Mesendoderm (in vitro differentiated cells): ENCODE measurements around the gene SKI.
A peak's percentile ranks its signal among the peaks of the same experiment; 100 is the strongest.

ENCODE experiments used
- DNase-seq: peaks from one replicate; pipeline ENCODE4 v3.0.0; 2013
- H2AK5ac ChIP-seq: 2 replicates; pipeline ENCODE4 v1.6.1; 2013; ENCODE audit warnings: low read length, inconsistent platforms
- H2BK120ac ChIP-seq: 2 replicates; pipeline ENCODE4 v1.6.1; 2013; ENCODE audit warnings: low read depth, mild to moderate bottlenecking, low read length, moderate library complexity, mixed read lengths
- H2BK15ac ChIP-seq: replicated peaks from 2 replicates; pipeline ENCODE4 v1.6.1; 2013; ENCODE audit warnings: low read depth, mild to moderate bottlenecking, moderate library complexity
- H2BK5ac ChIP-seq: 2 replicates; pipeline ENCODE4 v1.6.1; 2013; ENCODE audit warnings: low read length, inconsistent platforms
- H3K18ac ChIP-seq: 2 replicates; pipeline ENCODE4 v1.6.1; 2013; ENCODE audit warnings: mild to moderate bottlenecking, low read length, mixed read lengths
- H3K23ac ChIP-seq: one replicate; pipeline ENCODE4 v1.6.1; 2013; ENCODE audit warnings: low read length
- H3K27ac ChIP-seq: 2 replicates; pipeline ENCODE4 v1.5.1; 2013; ENCODE audit warnings: low read depth, mild to moderate bottlenecking, inconsistent platforms, low read length, moderate library complexity
- H3K27me3 ChIP-seq: 2 replicates; pipeline ENCODE4 v1.6.1; 2013; ENCODE audit warnings: low read length, control low read depth, mild to moderate bottlenecking, inconsistent platforms; ENCODE audit not compliant: insufficient read depth, poor library complexity
- H3K36me3 ChIP-seq: 2 replicates; pipeline ENCODE4 v1.6.1; 2013; ENCODE audit warnings: low read length, inconsistent platforms; ENCODE audit not compliant: control insufficient read depth, insufficient read depth
- H3K4ac ChIP-seq: one replicate; pipeline ENCODE4 v1.6.1; 2013; ENCODE audit warnings: low read depth, mild to moderate bottlenecking, low read length, moderate library complexity
- H3K4me1 ChIP-seq: 2 replicates; pipeline ENCODE4 v1.6.1; 2013; ENCODE audit warnings: low read depth, low read length, inconsistent platforms; ENCODE audit not compliant: control insufficient read depth
- H3K4me2 ChIP-seq: 2 replicates; pipeline ENCODE4 v1.6.1; 2013; ENCODE audit warnings: low read length
- H3K4me3 ChIP-seq: 2 replicates; pipeline ENCODE4 v1.5.1; 2013; ENCODE audit warnings: mild to moderate bottlenecking, low read length
- H3K56ac ChIP-seq: one replicate; pipeline ENCODE4 v1.6.1; 2013; ENCODE audit warnings: low read length
- H3K79me1 ChIP-seq: 2 replicates; pipeline ENCODE4 v1.6.1; 2013; ENCODE audit warnings: low read length, inconsistent platforms
- H3K79me2 ChIP-seq: 2 replicates; pipeline ENCODE4 v1.6.1; 2013; ENCODE audit warnings: mild to moderate bottlenecking, low read length; ENCODE audit not compliant: control insufficient read depth, insufficient read depth
- H3K9ac ChIP-seq: 2 replicates; pipeline ENCODE4 v1.6.1; 2013; ENCODE audit warnings: low read length, inconsistent platforms
- H4K5ac ChIP-seq: one replicate; pipeline ENCODE4 v1.6.1; 2013; ENCODE audit warnings: low read length
- H4K8ac ChIP-seq: one replicate; pipeline ENCODE4 v1.6.1; 2013; ENCODE audit warnings: low read depth, mild to moderate bottlenecking, control low read depth, low read length, moderate library complexity
- WGBS: extraction: QIAGEN DNeasy Blood & Tissue Kit; methylation state at CpG from one replicate; pipeline ENCODE4 v1.1.7; 2013; ENCODE audit warnings: low lambda C conversion rate, missing lambda C conversion rate; ENCODE audit not compliant: insufficient coverage; ENCODE audit errors: extremely low coverage; 5-methylcytosine and 5-hydroxymethylcytosine counted together

SKI gene

GRCh38 chr1:2204415-2205190 is 23.5 kb upstream of the SKI start:
- H3K4ac ChIP-seq, result no peak overlapping the region
- DNase-seq, result peak; percentile 89
- no peak overlapping the region for H2BK15ac ChIP-seq
- H2AK5ac ChIP-seq, result no peak overlapping the region
- H3K18ac ChIP-seq, result peak overlapping the region; percentile 43
- peak overlapping the region; percentile 95 for H3K23ac ChIP-seq
- no peak overlapping the region for H4K5ac ChIP-seq
- H3K4me1 ChIP-seq, result no peaks in the 10 kb centered on the region
- no peaks in the 10 kb centered on the region for H3K27me3 ChIP-seq
- H3K56ac ChIP-seq, result peak overlapping the region; percentile 99
- H3K4me2 ChIP-seq, result peak overlapping the region; percentile 97
- H2BK5ac ChIP-seq, result no peak overlapping the region
- H2BK120ac ChIP-seq, result no peak overlapping the region
- H3K27ac ChIP-seq, result peak overlapping the region; percentile 53
- no peaks in the 10 kb centered on the region for H3K79me2 ChIP-seq
- WGBS, result no CpG with 5 or more reads among the region's 60 CpGs
- peak overlapping the region; percentile 94 for H3K9ac ChIP-seq
- H4K8ac ChIP-seq, result no peak overlapping the region
- H3K79me1 ChIP-seq, result no peaks in the 10 kb centered on the region
- H3K36me3 ChIP-seq, result no peaks in the 10 kb centered on the region
- no peak overlapping the region for H3K4me3 ChIP-seq

GRCh38 chr1:2205191-2205952 is 22.7 kb upstream of the SKI start:
- WGBS, result no CpG with 5 or more reads among the region's 84 CpGs

GRCh38 chr1:2206813-2207487 is 21.2 kb upstream of the SKI start:
- no CpG with 5 or more reads among the region's 16 CpGs for WGBS
- no peak overlapping the region for H3K4me3 ChIP-seq
- no peak overlapping the region for H3K4me2 ChIP-seq
- no peaks in the 10 kb centered on the region for H3K79me2 ChIP-seq
- no peak overlapping the region for H2BK5ac ChIP-seq
- no peak overlapping the region for H3K4ac ChIP-seq
- no peak overlapping the region for H2BK15ac ChIP-seq
- H4K8ac ChIP-seq, result no peak overlapping the region
- no peak overlapping the region for H3K9ac ChIP-seq
- no peak for DNase-seq
- H3K79me1 ChIP-seq, result no peaks in the 10 kb centered on the region
- no peak overlapping the region for H3K23ac ChIP-seq
- H3K4me1 ChIP-seq, result no peaks in the 10 kb centered on the region
- H3K36me3 ChIP-seq, result no peaks in the 10 kb centered on the region
- H4K5ac ChIP-seq, result no peak overlapping the region
- H3K18ac ChIP-seq, result no peak overlapping the region
- no peak overlapping the region for H2AK5ac ChIP-seq
- no peaks in the 10 kb centered on the region for H3K27me3 ChIP-seq
- no peak overlapping the region for H3K27ac ChIP-seq
- no peak overlapping the region for H2BK120ac ChIP-seq
- H3K56ac ChIP-seq, result no peak overlapping the region

More at GRCh38 chr1:2205191-2205952, 22.7 kb upstream of the SKI start:
- H4K5ac ChIP-seq, result no peak overlapping the region
- no peaks in the 10 kb centered on the region for H3K4me1 ChIP-seq
- H3K9ac ChIP-seq, result peak overlapping the region; percentile 80
- peak overlapping the region; percentile 25 for H3K4me3 ChIP-seq
- no peaks in the 10 kb centered on the region for H3K79me2 ChIP-seq
- no peak overlapping the region for H2AK5ac ChIP-seq
- H3K56ac ChIP-seq, result peak overlapping the region; percentile 93
- H3K4me2 ChIP-seq, result peak overlapping the region; percentile 32
- no peak overlapping the region for H3K27ac ChIP-seq
- no peak overlapping the region for H2BK15ac ChIP-seq
- no peak overlapping the region for H2BK5ac ChIP-seq
- H3K36me3 ChIP-seq, result no peaks in the 10 kb centered on the region
- no peak overlapping the region for H4K8ac ChIP-seq
- no peaks in the 10 kb centered on the region for H3K79me1 ChIP-seq
- H3K23ac ChIP-seq, result peak overlapping the region; percentile 89
- no peaks in the 10 kb centered on the region for H3K27me3 ChIP-seq
- H3K4ac ChIP-seq, result no peak overlapping the region
- no peak overlapping the region for H2BK120ac ChIP-seq
- DNase-seq, result peak; percentile 95
- peak overlapping the region; percentile 15 for H3K18ac ChIP-seq

DNA sequence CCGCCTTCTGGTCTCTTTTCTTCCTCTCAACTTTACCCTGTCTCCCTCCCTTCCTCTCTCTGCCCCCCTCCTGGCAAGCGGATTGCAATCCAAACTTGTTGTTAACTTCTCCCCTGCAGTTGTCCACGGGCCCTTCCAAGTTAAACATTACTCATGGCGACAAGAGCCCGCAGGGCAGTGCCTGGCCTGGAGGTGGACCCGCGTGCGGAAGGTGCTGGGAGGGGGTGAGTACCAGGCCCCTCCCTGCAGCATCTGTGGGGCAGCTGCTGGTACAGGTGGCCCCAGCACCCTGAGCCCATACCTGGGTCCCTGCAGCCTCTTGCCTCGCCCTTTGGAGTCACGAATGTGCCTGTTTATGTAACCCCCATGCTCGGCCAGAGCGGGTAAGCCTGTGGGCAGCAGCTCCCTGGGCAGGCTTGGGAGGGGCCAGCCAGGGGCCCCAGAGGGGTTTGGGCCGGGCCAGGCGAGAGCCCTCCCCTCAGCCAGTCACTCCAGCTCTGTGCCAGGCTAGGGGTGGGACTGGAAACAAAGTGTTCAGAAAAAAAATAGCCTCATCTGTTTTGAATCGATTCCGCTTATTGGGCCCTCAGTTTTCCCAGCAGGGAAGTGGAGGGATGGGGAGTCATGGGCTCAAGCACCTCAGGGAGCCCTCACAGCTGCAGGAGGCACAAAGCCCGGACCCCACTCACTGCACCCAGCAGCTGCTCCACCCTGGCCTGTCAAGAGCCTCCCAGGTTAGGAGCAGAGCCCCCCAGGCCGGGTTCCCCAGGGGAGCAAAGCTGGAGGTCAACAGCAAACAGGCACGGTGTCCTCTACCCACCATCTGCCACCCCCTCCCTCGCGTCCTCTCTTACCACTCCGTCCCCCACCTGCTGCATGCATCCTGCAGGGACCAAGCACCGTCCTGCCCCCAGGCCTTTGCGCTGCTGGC is 19.5 kb upstream of the SKI start:
- no peak overlapping the region for H3K56ac ChIP-seq
- H3K4me1 ChIP-seq, result peaks cover 6% of the 10 kb centered on the region
- H3K27me3 ChIP-seq, result no peaks in the 10 kb centered on the region
- no peaks in the 10 kb centered on the region for H3K36me3 ChIP-seq
- no peak overlapping the region for H3K4ac ChIP-seq
- no peak overlapping the region for H3K18ac ChIP-seq
- H2BK5ac ChIP-seq, result no peak overlapping the region
- H2BK15ac ChIP-seq, result no peak overlapping the region
- H3K4me2 ChIP-seq, result no peak overlapping the region
- no peak overlapping the region for H2AK5ac ChIP-seq
- no peak for DNase-seq
- no peaks in the 10 kb centered on the region for H3K79me1 ChIP-seq
- WGBS, result no CpG with 5 or more reads among the region's 24 CpGs
- no peak overlapping the region for H3K4me3 ChIP-seq
- H4K5ac ChIP-seq, result no peak overlapping the region
- no peaks in the 10 kb centered on the region for H3K79me2 ChIP-seq
- no peak overlapping the region for H3K9ac ChIP-seq
- H4K8ac ChIP-seq, result no peak overlapping the region
- no peak overlapping the region for H2BK120ac ChIP-seq
- no peak overlapping the region for H3K23ac ChIP-seq
- H3K27ac ChIP-seq, result no peak overlapping the region

- no peak for DNase-seq
- no peaks in the 10 kb centered on the region for H3K36me3 ChIP-seq
- H3K23ac ChIP-seq, result no peak overlapping the region
- H2AK5ac ChIP-seq, result no peak overlapping the region
- H3K4me2 ChIP-seq, result no peak overlapping the region
- H3K18ac ChIP-seq, result no peak overlapping the region
- no peak overlapping the region for H3K9ac ChIP-seq
- H3K79me2 ChIP-seq, result no peaks in the 10 kb centered on the region
- no peak overlapping the region for H3K4me3 ChIP-seq
- H2BK120ac ChIP-seq, result no peak overlapping the region
- H3K27ac ChIP-seq, result no peak overlapping the region
- no peak overlapping the region for H4K8ac ChIP-seq
- H3K79me1 ChIP-seq, result no peaks in the 10 kb centered on the region
- peaks cover 9% of the 10 kb centered on the region for H3K4me1 ChIP-seq
- H3K4ac ChIP-seq, result no peak overlapping the region
- H2BK15ac ChIP-seq, result no peak overlapping the region
- no peaks in the 10 kb centered on the region for H3K27me3 ChIP-seq
- no CpG with 5 or more reads among the region's 18 CpGs for WGBS
- H3K56ac ChIP-seq, result no peak overlapping the region
- H4K5ac ChIP-seq, result no peak overlapping the region
- no peak overlapping the region for H2BK5ac ChIP-seq
These were observed 18.6 kb upstream of the SKI start for GRCh38 chr1:2209400-2210083.
